Mesothelial cell of epicardium (in vitro differentiated cells): ENCODE measurements around the gene FYB1. TPM values are rescaled to one million over a fixed set of nuclear protein-coding genes. Genes with fewer than 3 reads are reported as not detected.

Source experiments
- DNase-seq, 2 experiments: peaks; one replicate each; pipeline ENCODE4 v3.0.0; 2021; ENCODE audit warnings: low spot score in 2 of 2; ENCODE audit not compliant: unreplicated experiment in 2 of 2
- H3K27ac Mint-ChIP-seq: 2 replicates; pipeline ENCODE4 v1.8.0; 2021; ENCODE audit warnings: mixed read lengths
- H3K27me3 Mint-ChIP-seq: 2 replicates; pipeline ENCODE4 v1.8.0; 2021; ENCODE audit warnings: low read depth, mixed read lengths
- H3K36me3 Mint-ChIP-seq: 2 replicates; pipeline ENCODE4 v1.8.0; 2021; ENCODE audit warnings: mixed read lengths
- H3K4me1 Mint-ChIP-seq: 2 replicates; pipeline ENCODE4 v1.8.0; 2021; ENCODE audit warnings: mixed read lengths
- H3K4me3 Mint-ChIP-seq: 2 replicates; pipeline ENCODE4 v1.8.0; 2021; ENCODE audit warnings: mild to moderate bottlenecking, moderate library complexity, mixed read lengths
- H3K9me3 Mint-ChIP-seq: 2 replicates; pipeline ENCODE4 v1.8.0; 2021; ENCODE audit warnings: mixed read lengths
- CTCF ChIP-seq: fragments of 200-600 bp; sonication (generic); IDR thresholded peaks from one replicate; pipeline ENCODE4 v1.5.0; 2021; ENCODE audit warnings: antibody characterized with exemption; ENCODE audit not compliant: unreplicated experiment
- total RNA-seq: library from RNA; stranded (reverse); gene quantifications from 3 replicates; pipeline ENCODE4 v1.2.1, GENCODE V29; 2021

FYB1 gene
- total RNA-seq, 1 donor from 2014 or later = 1.5 TPM

- H3K4me3 Mint-ChIP-seq = no peak overlapping the region
- H3K4me1 Mint-ChIP-seq = peaks cover 8% of the 10 kb centered on the region
- H3K36me3 Mint-ChIP-seq = no peaks in the 10 kb centered on the region
- H3K27ac Mint-ChIP-seq = no peak overlapping the region
- peaks cover 3% of the 10 kb centered on the region for H3K9me3 Mint-ChIP-seq
- DNase-seq = no peak
- no peak for TF ChIP-seq CTCF
- no peaks in the 10 kb centered on the region for H3K27me3 Mint-ChIP-seq
Observed at GRCh38 chr5:39207345-39208045, 11.9 kb downstream of the FYB1 start.

- no peak for TF ChIP-seq CTCF
- no peaks in the 10 kb centered on the region for H3K27me3 Mint-ChIP-seq
- H3K27ac Mint-ChIP-seq = no peak overlapping the region
- no peak overlapping the region for H3K4me3 Mint-ChIP-seq
- no peaks in the 10 kb centered on the region for H3K36me3 Mint-ChIP-seq
- peaks cover 9% of the 10 kb centered on the region for H3K4me1 Mint-ChIP-seq
- DNase-seq = no peak
- peaks cover 3% of the 10 kb centered on the region for H3K9me3 Mint-ChIP-seq
Observed at GRCh38 chr5:39206630-39207321, 12.6 kb downstream of the FYB1 start.

GRCh38 chr5:39205550-39205949 lies 13.8 kb downstream of the FYB1 start:
- no peak for DNase-seq
- peaks cover 18% of the 10 kb centered on the region for H3K4me1 Mint-ChIP-seq
- peaks cover under 1% of the 10 kb centered on the region for H3K9me3 Mint-ChIP-seq
- no peaks in the 10 kb centered on the region for H3K27me3 Mint-ChIP-seq
- no peak overlapping the region for H3K27ac Mint-ChIP-seq
- H3K4me3 Mint-ChIP-seq = no peak overlapping the region
- no peaks in the 10 kb centered on the region for H3K36me3 Mint-ChIP-seq
- no peak for TF ChIP-seq CTCF

GRCh38 chr5:39203951-39204350 lies 15.4 kb downstream of the FYB1 start:
- no peak for DNase-seq
- peaks cover 32% of the 10 kb centered on the region for H3K4me1 Mint-ChIP-seq
- TF ChIP-seq CTCF = no peak
- no peak overlapping the region for H3K27ac Mint-ChIP-seq
- H3K27me3 Mint-ChIP-seq = no peaks in the 10 kb centered on the region
- H3K4me3 Mint-ChIP-seq = no peak overlapping the region
- no peaks in the 10 kb centered on the region for H3K9me3 Mint-ChIP-seq
- H3K36me3 Mint-ChIP-seq = no peaks in the 10 kb centered on the region

- Mint-ChIP-seq H3K4me3 (no peak overlapping the region), H3K4me1 (peaks cover 35% of the 10 kb centered on the region), H3K27me3 (no peaks in the 10 kb centered on the region), H3K27ac (peak overlapping the region; percentile 26), H3K9me3 (no peaks in the 10 kb centered on the region), H3K36me3 (no peaks in the 10 kb centered on the region)
- TF ChIP-seq CTCF = no peak
- DNase-seq = no peak
Observed at GRCh38 chr5:39203275-39203922, 16.0 kb downstream of the FYB1 start.
